HG03175 (cell line): ENCODE results near the gene BRD8.
"Not testable (repeated sequence)": the region's sequence is repeated elsewhere in the genome, so short reads cannot be mapped to it uniquely, and the experiment has no call there.

Experiments used
- ATAC-seq: cut with Tn5 transposase; IDR thresholded peaks from one replicate; pipeline ENCODE4 v1.9.1; 2021; ENCODE audit warnings: mild to moderate bottlenecking, moderate library complexity; ENCODE audit not compliant: unreplicated experiment

The BRD8 gene

DNA sequence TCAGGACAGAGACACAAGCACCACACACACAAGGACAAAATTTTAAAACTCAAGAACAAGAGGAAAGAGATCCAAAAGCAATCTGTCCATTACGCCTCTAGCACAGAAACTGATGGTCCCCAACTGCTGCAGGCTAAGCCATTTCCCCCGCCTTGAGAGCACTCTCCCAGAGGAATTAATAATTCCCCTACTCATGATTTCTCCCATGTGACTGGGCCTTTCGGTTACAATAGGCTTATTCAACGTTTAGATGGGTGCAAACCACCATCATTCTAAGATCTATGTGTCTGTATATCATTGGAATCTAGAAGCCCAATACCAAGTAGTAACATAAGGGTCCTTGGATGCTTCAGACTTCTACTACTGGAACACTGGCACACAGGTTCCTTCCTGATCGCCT lies 18.8 kb downstream of the BRD8 start:
- ATAC-seq = no peak

GRCh38 chr5:138157626-138158025 lies 20.8 kb downstream of the BRD8 start:
- ATAC-seq = no peak

DNA sequence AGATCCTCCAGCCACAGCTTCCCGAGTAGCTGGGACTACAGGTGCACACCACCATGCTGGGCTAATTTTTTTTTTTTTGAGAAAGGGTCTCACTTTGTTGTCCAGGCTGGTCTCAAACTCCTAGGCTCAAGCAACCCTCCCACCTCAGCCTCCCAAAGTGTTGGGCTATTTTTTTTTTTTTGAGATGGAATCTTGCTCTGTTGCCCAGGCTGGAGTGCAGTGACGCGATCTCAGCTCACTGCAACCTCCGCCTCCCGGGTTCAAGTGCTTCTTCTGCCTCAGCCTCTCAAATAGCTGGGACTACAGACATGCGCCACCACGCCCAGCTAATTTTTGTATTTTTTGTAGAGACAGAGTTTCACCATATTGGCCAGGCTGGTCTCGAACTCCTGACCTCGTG lies 22.5 kb downstream of the BRD8 start:
- ATAC-seq = not testable (repeated sequence)

- no peak for ATAC-seq
These were observed 28.9 kb downstream of the BRD8 start for GRCh38 chr5:138149530-138149929.

GRCh38 chr5:138148811-138149210 lies 29.6 kb downstream of the BRD8 start:
- no peak for ATAC-seq

DNA sequence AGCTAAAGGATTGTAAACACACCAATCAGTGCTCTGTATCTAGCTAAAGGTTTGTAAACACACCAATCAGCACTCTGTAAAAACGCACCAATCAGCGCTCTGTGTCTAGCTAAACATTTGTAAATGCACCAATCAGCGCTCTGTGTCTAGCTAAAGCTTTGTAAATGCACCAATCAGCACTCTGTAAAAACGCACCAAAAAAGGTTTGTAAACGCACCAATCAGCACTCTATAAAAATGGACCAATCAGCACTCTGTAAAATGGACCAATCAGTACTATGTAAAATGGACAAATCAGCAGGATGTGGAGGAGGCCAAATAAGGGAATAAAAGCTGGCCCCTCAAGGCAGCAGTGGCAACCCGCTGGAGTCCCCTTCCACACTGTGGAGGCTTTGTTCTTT lies 34.9 kb downstream of the BRD8 start:
- ATAC-seq = not testable (repeated sequence)

DNA sequence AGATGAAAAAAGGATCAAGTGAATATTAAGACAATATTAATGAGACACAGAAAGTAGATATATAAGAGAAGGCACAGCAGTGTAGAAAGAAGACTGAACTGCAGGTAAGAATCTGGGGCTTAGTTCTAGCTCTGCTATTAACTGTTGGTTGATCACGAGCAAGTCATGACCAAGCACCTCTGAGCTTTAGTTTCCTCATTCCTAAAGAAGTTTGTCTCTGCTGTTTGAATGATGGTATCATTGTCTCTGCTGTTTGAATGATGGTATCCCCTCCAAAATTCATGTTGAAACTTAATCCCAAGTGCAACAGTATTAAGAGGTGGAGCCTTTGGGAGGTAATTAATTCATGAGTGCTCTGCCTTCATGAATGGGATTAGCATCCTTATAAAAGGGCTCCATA lies 36.7 kb downstream of the BRD8 start:
- no peak for ATAC-seq

DNA sequence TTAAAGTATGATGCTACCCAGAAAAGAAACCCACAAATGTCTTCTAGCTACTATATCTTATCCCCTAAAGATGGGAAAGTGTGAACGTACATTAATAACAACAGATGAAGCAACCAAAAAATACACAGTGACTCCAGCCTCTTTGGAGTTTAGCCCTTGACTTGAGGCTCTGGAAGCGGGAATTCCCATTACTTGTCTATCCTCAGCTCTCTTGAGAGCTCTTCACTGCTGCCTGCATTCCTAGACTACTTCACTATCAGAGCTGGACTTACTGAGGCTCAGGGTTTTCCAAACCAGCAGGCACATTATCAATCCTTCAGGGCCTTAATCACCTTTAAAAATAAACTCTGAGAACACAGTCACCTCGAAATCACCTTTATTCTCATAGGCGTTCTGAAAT lies 38.2 kb downstream of the BRD8 start:
- no peak for ATAC-seq

GRCh38 chr5:138139781-138140090 lies 38.7 kb downstream of the BRD8 start:
- ATAC-seq = no peak

GRCh38 chr5:138138949-138139780 lies 39.3 kb downstream of the BRD8 start, which contains the start of gene NME5:
Gene NME5, minus strand, starts transcription at chr5:138139428. Its CDS starts 648 bp downstream, at chr5:138138780.
- ATAC-seq = no peak

DNA sequence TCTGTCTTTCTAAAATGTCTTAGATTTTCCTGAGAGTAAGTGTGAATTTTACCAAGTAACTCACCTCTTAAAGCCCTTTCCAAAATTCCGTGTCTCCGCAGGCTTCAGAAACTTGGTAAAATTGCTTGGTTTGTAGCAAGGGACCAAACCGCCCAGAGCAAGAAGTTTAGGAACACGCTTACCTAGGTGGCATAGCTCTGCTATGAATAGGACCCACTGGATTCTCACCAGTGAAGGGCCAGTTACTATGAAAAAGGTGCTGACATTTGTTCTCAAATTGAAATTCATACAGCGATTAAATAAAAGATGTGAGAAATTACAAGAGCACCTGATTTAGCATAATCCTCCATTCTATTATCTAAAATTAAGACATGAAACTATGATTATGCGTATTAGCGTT lies 45.9 kb downstream of the BRD8 start:
- no peak for ATAC-seq

DNA sequence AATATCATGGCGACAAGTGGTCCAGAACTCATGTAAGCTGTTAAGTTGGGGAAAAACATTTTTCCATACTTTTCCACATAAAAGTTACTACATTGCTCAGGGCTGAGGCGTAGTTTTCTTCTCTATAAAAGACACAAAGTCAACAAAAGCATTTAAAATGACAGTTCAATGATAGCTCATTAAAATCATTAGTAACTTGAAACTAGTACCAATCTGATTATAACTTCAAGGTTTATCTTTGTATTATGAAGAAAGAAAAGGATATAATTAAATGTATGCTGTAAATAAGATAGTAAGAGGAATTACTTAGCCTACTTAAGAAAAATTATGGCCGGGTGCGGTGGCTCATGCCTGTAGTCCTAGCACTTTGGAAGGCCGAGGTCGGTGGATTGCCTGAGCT lies 49.1 kb downstream of the BRD8 start:
- no peak for ATAC-seq

DNA sequence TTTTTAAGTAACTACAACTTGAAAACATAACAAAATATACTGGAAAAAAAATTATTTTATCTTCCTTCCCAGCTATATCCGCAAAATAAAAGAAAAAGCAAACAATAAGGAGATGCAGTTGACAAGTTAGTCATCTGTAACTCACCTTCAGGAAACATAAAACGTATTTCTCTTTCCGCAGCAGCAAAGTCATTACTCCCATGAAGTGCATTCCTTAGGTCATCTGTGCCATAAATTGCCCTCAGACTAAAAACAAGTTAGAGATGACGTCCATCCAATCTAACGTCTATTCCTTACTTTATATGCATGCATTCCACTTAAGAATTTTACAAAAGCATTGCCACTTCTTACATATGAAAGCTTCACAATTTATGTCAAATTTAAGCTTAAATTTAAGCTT lies 50.1 kb downstream of the BRD8 start:
- ATAC-seq = no peak

- no peak for ATAC-seq
These were observed 63.2 kb downstream of the BRD8 start for GRCh38 chr5:138115254-138115653.

DNA sequence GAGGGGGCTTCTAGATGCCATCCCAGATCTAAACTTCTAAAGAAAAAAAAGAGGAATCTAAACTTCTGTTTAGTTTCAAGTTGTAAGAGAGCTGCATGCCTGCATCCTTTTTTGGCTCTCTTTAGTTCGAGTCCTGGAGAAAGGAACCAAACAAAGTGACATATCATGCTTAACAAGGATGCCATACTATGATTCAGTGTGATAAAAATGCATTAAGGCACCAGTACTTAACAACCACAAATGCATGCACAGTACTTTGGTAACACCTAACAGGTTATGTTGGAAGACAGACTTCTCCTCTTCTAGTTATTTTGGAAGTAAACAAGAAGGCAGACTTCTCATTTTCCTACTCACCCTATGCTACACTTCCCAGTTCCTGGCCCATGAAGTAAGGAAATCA lies 66.5 kb downstream of the BRD8 start:
- no peak for ATAC-seq

GRCh38 chr5:138111181-138111580 lies 67.2 kb downstream of the BRD8 start:
- ATAC-seq = no peak

DNA sequence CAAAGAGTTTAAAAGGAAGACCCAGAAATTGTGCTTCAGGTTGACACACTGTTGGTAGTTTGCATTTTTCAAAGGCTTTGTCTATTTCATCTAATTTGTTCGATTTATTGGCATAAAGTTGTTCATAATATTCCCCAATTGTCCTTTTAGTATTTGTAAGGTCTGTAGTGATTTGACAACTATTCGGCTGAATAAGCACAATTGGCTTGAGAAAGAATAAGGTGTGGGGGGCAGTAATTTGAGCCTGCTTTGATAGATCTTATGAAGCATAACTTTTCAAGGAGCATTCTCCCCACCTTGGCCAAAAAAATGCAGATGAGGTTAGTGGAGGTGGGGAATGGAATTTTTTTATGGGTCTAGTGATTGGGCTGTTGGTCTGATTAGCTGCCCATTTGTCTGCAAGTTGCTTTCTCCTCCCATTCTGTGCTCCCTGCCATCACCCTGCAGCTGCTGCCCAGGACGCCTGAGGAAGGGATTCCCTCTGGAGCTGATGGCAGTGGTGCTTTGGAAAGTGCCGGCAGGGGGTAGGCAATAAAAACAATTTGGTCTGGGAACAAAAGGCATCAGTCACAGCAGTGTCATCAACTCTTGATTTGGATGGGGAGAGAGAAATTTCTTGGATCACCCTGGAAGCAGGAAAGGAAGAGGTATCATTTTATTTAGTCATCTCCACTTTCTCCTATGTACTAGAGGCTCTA lies 68.0 kb downstream of the BRD8 start:
- no peak for ATAC-seq

GRCh38 chr5:138109463-138110265 lies 68.8 kb downstream of the BRD8 start:
- no peak for ATAC-seq

GRCh38 chr5:138107213-138107612 lies 71.2 kb downstream of the BRD8 start:
- no peak for ATAC-seq

DNA sequence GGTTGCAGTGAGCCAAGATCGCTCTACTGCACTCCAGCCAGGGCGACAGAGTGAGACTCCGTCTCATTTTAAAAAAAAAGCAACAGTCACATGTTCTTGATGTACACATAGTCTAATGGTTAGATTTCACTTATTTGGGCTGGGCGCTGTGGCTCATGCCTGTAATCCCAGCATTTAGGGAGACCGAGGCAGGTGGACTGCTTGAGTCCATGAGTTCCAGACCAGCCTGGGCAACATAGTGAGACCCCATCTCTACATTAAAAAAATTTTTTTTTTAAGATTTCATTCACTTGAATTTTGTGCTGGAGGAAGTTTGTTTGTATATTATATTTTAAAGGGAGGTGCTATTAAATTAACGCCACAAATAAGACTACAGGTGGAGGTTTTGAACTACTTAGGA lies 72.7 kb downstream of the BRD8 start:
- ATAC-seq = no peak

- no peak for ATAC-seq
These were observed 75.2 kb downstream of the BRD8 start for GRCh38 chr5:138103319-138103637.
